Endothelial cell of coronary artery (primary cell): ENCODE data around the gene GCSAM. TPM values are rescaled to one million over a fixed set of nuclear protein-coding genes. Genes with fewer than 3 reads are reported as not detected.

ENCODE experiments used
- total RNA-seq: library from RNA; depleted of rRNA; stranded (reverse); fragments of >200 nt; gene quantifications from 2 replicates; pipeline ENCODE4 v1.2.3, GENCODE V29; 2014

The GCSAM gene, protein sequence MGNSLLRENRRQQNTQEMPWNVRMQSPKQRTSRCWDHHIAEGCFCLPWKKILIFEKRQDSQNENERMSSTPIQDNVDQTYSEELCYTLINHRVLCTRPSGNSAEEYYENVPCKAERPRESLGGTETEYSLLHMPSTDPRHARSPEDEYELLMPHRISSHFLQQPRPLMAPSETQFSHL
- total RNA-seq = not detected in 2 replicates

DNA sequence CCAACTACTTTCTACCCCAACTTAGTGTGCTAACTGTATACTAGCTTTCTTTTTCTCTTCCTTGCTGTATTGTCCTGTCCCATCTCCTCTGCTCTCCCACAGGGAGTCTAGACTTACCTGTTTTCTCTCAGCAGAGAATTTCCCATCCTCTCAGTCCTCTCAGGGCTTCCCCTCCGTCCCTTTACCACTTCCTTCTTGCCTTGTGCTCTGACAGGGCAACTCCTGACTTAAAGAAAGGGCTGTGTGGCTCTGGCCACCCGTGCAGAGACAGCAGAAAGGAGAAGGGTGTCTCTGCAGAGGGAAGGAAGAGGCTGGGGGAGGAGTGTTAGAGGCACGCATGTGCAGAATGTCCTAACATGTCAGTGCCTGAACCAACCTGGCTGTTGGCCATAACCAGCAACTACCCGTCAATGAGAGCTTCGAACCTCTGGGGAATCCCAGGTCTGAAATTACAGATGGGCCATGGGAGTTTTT, at the start of gene GCSAM:
GCSAM (minus strand) TSS at position 274 of the 474 bp plus-strand sequence; CDS start at position 146, 128 bp downstream.

DNA sequence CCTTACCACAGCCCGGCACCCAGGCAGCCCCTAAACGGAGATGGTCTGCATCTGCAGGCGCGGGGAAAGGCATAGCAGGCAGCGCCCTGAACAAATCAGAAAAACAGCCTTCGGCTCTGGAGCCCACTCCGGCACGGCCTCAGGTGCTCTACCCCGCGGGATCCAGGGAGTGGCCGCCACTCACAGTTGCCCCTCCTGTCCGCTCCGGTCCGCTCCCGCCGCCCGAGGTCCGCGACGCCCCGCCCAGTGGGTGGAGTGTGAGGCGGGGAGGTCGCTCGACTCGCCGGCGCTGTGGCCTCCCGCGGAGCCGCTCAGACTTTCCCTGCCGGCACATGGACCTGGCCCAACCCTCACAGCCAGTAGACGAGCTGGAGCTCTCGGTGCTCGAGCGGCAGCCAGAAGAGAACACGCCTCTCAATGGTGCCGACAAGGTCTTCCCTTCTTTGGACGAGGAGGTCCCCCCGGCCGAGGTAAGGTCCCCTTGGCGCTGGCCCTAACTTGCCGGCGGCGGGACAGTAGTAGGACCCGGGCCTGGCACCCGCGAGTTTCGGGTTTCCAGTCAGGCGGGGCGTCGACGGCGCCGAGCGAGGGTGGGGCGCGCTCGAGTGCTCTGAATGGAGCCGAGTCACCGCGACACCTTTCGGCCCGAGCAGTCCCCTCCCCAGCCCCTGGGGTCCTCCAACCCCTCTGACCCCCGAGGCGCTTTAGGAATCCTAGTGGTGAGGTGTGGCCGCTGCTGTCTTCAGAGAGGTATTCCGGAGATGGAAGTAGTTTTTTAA, 46.8 kb downstream of the GCSAM start, which contains the start of gene C3orf52:
C3orf52 (plus strand) TSS at position 314 of the 779 bp plus-strand sequence; CDS start at position 333, 19 bp downstream.

Other genes starting within 250 kb of the GCSAM start
- gene ABHD10, start 154.2 kb downstream of the GCSAM start, total RNA-seq = 27.9 and 30.2 TPM in 2 replicates
- not detected in 2 replicates for gene TAGLN3, start 134.3 kb downstream of the GCSAM start, total RNA-seq
- not detected in 2 replicates for gene TMPRSS7, start 98.5 kb downstream of the GCSAM start, total RNA-seq
- gene C3orf52, start 46.9 kb downstream of the GCSAM start, total RNA-seq = 3.8 and 4.2 TPM in 2 replicates
- gene SLC9C1, start 161.0 kb upstream of the GCSAM start, total RNA-seq = 0.09 and 0.19 TPM in 2 replicates
- 3.6 and 7.3 TPM in 2 replicates for gene CD200, start 199.9 kb upstream of the GCSAM start, total RNA-seq